H9 (cell line): Measurements from ENCODE around the gene ARHGEF16. TPM values are rescaled to one million over a fixed set of nuclear protein-coding genes. Genes with fewer than 3 reads are reported as not detected.

Experiments
- DNase-seq: peaks from one replicate; pipeline ENCODE4 v3.0.0-alpha.2; 2017
- H2AFZ ChIP-seq: one replicate; pipeline ENCODE4 v1.6.1; 2013; ENCODE audit warnings: mild to moderate bottlenecking, low read length, control low read depth, moderate library complexity
- H2AK5ac ChIP-seq: 2 replicates; pipeline ENCODE4 v1.6.1; 2013; ENCODE audit warnings: low read length, control low read depth, mixed read lengths; ENCODE audit not compliant: insufficient read length
- H2BK120ac ChIP-seq: one replicate; pipeline ENCODE4 v1.6.1; 2013; ENCODE audit warnings: low read depth, mild to moderate bottlenecking, low read length, control low read depth, inconsistent platforms; ENCODE audit not compliant: poor library complexity, severe bottlenecking
- H2BK12ac ChIP-seq: 2 replicates; pipeline ENCODE4 v1.6.1; 2013; ENCODE audit warnings: low read length, control low read depth, mixed read lengths, low read depth; ENCODE audit not compliant: insufficient read length
- H2BK15ac ChIP-seq: 2 replicates; pipeline ENCODE4 v1.6.1; 2013; ENCODE audit warnings: low read depth, low read length, control low read depth
- H2BK20ac ChIP-seq: one replicate; pipeline ENCODE4 v1.6.1; 2013; ENCODE audit warnings: low read depth, mild to moderate bottlenecking, low read length, control low read depth, inconsistent platforms; ENCODE audit not compliant: poor library complexity, severe bottlenecking
- H2BK5ac ChIP-seq: 2 replicates; pipeline ENCODE4 v1.6.1; 2013; ENCODE audit warnings: low read length, control low read depth, mixed read lengths; ENCODE audit not compliant: insufficient read length
- H3K14ac ChIP-seq: 2 replicates; pipeline ENCODE4 v1.6.1; 2013; ENCODE audit warnings: low read length, control low read depth; ENCODE audit not compliant: insufficient read depth
- H3K18ac ChIP-seq: 2 replicates; pipeline ENCODE4 v1.6.1; 2013; ENCODE audit warnings: low read depth, mild to moderate bottlenecking, mixed read lengths, low read length, control low read depth; ENCODE audit not compliant: insufficient read length
- H3K23ac ChIP-seq: 2 replicates; pipeline ENCODE4 v1.6.1; 2013; ENCODE audit warnings: low read length, control low read depth, mixed read lengths, low read depth; ENCODE audit not compliant: insufficient read length
- H3K23me2 ChIP-seq: 2 replicates; pipeline ENCODE4 v1.6.1; 2013; ENCODE audit warnings: low read depth, mild to moderate bottlenecking, mixed read lengths, low read length, control low read depth; ENCODE audit not compliant: insufficient read length, poor library complexity, severe bottlenecking
- H3K27ac ChIP-seq: 2 replicates; pipeline ENCODE4 v1.5.1; 2013; ENCODE audit warnings: low read length, control low read depth, mixed read lengths, low read depth; ENCODE audit not compliant: insufficient read length
- H3K27me3 ChIP-seq: 2 replicates; pipeline ENCODE4 v1.6.1; 2013; ENCODE audit warnings: low read length, control low read depth, inconsistent platforms; ENCODE audit not compliant: insufficient read depth
- H3K4ac ChIP-seq: 2 replicates; pipeline ENCODE4 v1.6.1; 2013; ENCODE audit warnings: low read depth, mild to moderate bottlenecking, control low read depth, inconsistent platforms, low read length, moderate library complexity
- H3K4me1 ChIP-seq: 2 replicates; pipeline ENCODE4 v1.6.1; 2013; ENCODE audit warnings: low read length, control low read depth, inconsistent platforms; ENCODE audit not compliant: insufficient read depth
- H3K4me2 ChIP-seq: 2 replicates; pipeline ENCODE4 v1.6.1; 2013; ENCODE audit warnings: low read length, control low read depth, mixed read lengths; ENCODE audit not compliant: insufficient read length, insufficient read depth
- H3K56ac ChIP-seq: 2 replicates; pipeline ENCODE4 v1.6.1; 2013; ENCODE audit warnings: low read depth, mild to moderate bottlenecking, mixed read lengths, low read length, control low read depth; ENCODE audit not compliant: insufficient read length
- H3K79me1 ChIP-seq: 2 replicates; pipeline ENCODE4 v1.6.1; 2013; ENCODE audit warnings: low read depth, mild to moderate bottlenecking, moderate library complexity, low read length, control low read depth, inconsistent platforms; ENCODE audit not compliant: insufficient read depth, poor library complexity, severe bottlenecking
- H3K79me2 ChIP-seq: 2 replicates; pipeline ENCODE4 v1.6.1; 2013; ENCODE audit warnings: low read length, control low read depth, inconsistent platforms; ENCODE audit not compliant: insufficient read depth
- H3K9ac ChIP-seq: 2 replicates; pipeline ENCODE4 v1.6.1; 2013; ENCODE audit warnings: low read length, control low read depth, mixed read lengths; ENCODE audit not compliant: insufficient read length; ENCODE audit errors: extremely low read depth
- H3K9me3 ChIP-seq: one replicate; pipeline ENCODE4 v1.6.1; 2013; ENCODE audit warnings: low read depth, low read length, inconsistent platforms; ENCODE audit not compliant: control insufficient read depth
- H3T11ph ChIP-seq: one replicate; pipeline ENCODE4 v1.6.1; 2013; ENCODE audit warnings: mild to moderate bottlenecking, low read length, control low read depth, inconsistent platforms
- H4K20me1 ChIP-seq: one replicate; pipeline ENCODE4 v1.6.1; 2013; ENCODE audit not compliant: control insufficient read depth, insufficient read length, insufficient read depth
- H4K5ac ChIP-seq: 2 replicates; pipeline ENCODE4 v1.6.1; 2013; ENCODE audit warnings: low read depth, mild to moderate bottlenecking, mixed read lengths, low read length, control low read depth; ENCODE audit not compliant: insufficient read length
- H4K8ac ChIP-seq: replicated peaks from 2 replicates; pipeline ENCODE4 v1.6.1; 2013; ENCODE audit warnings: low read length, control low read depth, mixed read lengths, low read depth; ENCODE audit not compliant: insufficient read length
- H4K91ac ChIP-seq: 2 replicates; pipeline ENCODE4 v1.6.1; 2013; ENCODE audit warnings: low read depth, mild to moderate bottlenecking, moderate library complexity, mixed read lengths, low read length, control low read depth; ENCODE audit not compliant: insufficient read length
- H3K27ac Mint-ChIP-seq, 3 experiments: 2 replicates in 2 of 3; 3 replicates in 1 of 3; pipeline ENCODE4 v1.8.0; 2020 to 2021; ENCODE audit warnings: mixed read lengths in 3 of 3, mild to moderate bottlenecking in 1 of 3, moderate library complexity in 1 of 3
- H3K27me3 Mint-ChIP-seq: 2 replicates; pipeline ENCODE4 v1.8.0; 2021; ENCODE audit warnings: low read depth, mild to moderate bottlenecking, moderate library complexity, mixed read lengths
- H3K36me3 Mint-ChIP-seq, 3 experiments: 2 replicates in 2 of 3; 3 replicates in 1 of 3; pipeline ENCODE4 v1.8.0; 2020 to 2021; ENCODE audit warnings: low read depth in 3 of 3, mixed read lengths in 3 of 3; ENCODE audit not compliant: insufficient read depth in 1 of 3
- H3K4me1 Mint-ChIP-seq, 2 experiments: 2 replicates each; pipeline ENCODE4 v1.8.0; 2020; ENCODE audit warnings: mixed read lengths in 2 of 2
- H3K4me3 Mint-ChIP-seq, 2 experiments: 2 replicates in 1 of 2; 3 replicates in 1 of 2; pipeline ENCODE4 v1.8.0; 2020 to 2021; ENCODE audit warnings: mild to moderate bottlenecking in 2 of 2, mixed read lengths in 2 of 2, moderate library complexity in 1 of 2
- H3K9me3 Mint-ChIP-seq, 2 experiments: 2 replicates in 1 of 2; 3 replicates in 1 of 2; pipeline ENCODE4 v1.8.0; 2020; ENCODE audit warnings: mild to moderate bottlenecking in 2 of 2, mixed read lengths in 2 of 2, moderate library complexity in 1 of 2
- CTCF ChIP-seq: fragments of 200-600 bp; sonication (generic); conservative IDR thresholded peaks from 3 replicates; pipeline ENCODE4 v1.8.0; 2021; ENCODE audit warnings: antibody characterized with exemption, mild to moderate bottlenecking
- WGBS: extraction: QIAGEN DNeasy Blood & Tissue Kit; methylation state at CpG from one replicate; pipeline ENCODE4 v1.1.7; 2013; ENCODE audit warnings: missing lambda C conversion rate, low lambda C conversion rate, mixed read lengths; ENCODE audit not compliant: insufficient read length; ENCODE audit errors: extremely low coverage; 5-methylcytosine and 5-hydroxymethylcytosine counted together
- long read RNA-seq: library from polyadenylated mRNA; unstranded; transcript quantifications from one replicate; pipeline ENCODE4 v2.0.0, GENCODE V29; 2020
- total RNA-seq: library from RNA; stranded (reverse); gene quantifications from 2 replicates; pipeline ENCODE4 v1.2.1, GENCODE V29; 2021

Gene ARHGEF16
- total RNA-seq = 48.1 and 48.5 TPM in 2 replicates
- long read RNA-seq, transcript ARHGEF16-203 (15 exons, 3,061 nt) = major isoform, 366 of 689 reads
- long read RNA-seq, partial matches to known transcripts = 20 of 689 reads
- long read RNA-seq, other reads (novel, unspliced or antisense) = 301 of 689 reads

DNA sequence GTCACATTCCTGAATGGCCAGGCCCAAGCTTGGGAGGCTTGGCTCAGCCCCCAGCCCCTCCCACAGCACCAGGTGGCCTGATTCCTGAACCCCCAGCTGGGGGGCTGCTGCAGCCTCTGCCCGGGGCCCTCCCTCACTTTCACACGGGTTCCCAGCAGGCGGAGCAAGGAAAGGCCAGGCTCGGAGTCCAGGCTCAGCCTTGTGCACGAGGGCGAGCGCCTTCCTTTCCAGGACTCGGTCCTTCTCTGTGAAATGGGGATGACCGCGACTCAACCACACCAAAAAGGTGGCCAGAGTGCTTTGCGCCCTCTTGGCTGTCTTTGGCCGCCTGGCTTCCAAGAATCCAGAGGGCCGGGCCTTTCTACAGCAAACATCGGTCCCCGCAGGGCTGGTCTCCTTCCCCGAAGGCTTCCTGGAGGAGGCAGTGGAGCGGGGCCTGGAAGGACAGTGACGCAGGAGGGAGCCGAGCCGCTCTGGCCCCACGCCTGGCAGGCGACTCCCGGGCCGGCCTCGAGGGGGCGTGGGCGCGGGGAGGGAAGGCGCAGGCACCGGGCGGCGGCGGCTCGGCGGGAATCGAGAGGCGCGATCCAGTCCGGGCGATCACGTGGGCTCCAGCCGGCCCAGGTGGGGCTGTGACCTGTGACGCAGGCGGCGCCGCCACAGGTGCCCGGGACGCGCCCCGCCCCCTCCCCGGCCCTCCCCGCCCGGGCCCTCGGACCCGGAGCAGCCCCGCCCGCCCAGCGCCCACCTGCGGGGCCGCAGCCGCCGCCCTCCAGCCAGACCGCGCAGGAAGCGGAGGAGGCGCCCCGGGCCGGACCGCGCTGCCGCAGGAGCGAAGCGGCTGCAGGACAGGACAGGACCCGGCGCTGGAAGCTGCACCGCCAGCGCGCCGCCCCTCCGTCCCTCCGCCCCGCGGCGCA lies at the start of gene ARHGEF16:
TSS of gene ARHGEF16 (plus strand) at position 775 of the 920 bp plus-strand sequence. CDS start 8,420 bp downstream, outside the sequence.
- Histone ChIP-seq H2AK5ac (no peak within 1 kb of the TSS), H4K20me1 (no peaks in the 10 kb centered on the region), H3K23ac (no peak within 1 kb of the TSS), H3K79me1 (peaks cover 7% of the 10 kb centered on the region), H3K23me2 (peaks cover 3% of the 10 kb centered on the region), H4K5ac (no peak within 1 kb of the TSS), H3K14ac (peak within 1 kb of the TSS; percentile 59), H4K91ac (no peak within 1 kb of the TSS), H3K27ac (no peak within 1 kb of the TSS), H2BK120ac (peak within 1 kb of the TSS; percentile 63), H3K56ac (no peak within 1 kb of the TSS), H2BK15ac (no peak within 1 kb of the TSS), H3K4me2 (peak within 1 kb of the TSS; percentile 38), H4K8ac (no peak within 1 kb of the TSS), H2AFZ (no peak within 1 kb of the TSS), H3K4ac (no peak within 1 kb of the TSS), H3K27me3 (no peaks in the 10 kb centered on the region), H3K4me1 (no peaks in the 10 kb centered on the region), H3K9me3 (no peaks in the 10 kb centered on the region), H2BK5ac (no peak within 1 kb of the TSS), H3K18ac (peak within 1 kb of the TSS; percentile 85), H3T11ph (no peak within 1 kb of the TSS), H3K79me2 (no peaks in the 10 kb centered on the region; the same call in 1 of the 2 replicates), H2BK20ac (no peak within 1 kb of the TSS), H2BK12ac (no peak within 1 kb of the TSS), H3K9ac (no peak within 1 kb of the TSS)
- TF ChIP-seq CTCF = peak; percentile 67
- H3K36me3 Mint-ChIP-seq = peaks cover 0 to 15% (median 14%) of the 10 kb centered on the region in 3 experiments; a peak in 4 of 7 replicates
- peaks cover 0 to 4% of the 10 kb centered on the region in 2 experiments; a peak in 2 of 5 replicates for H3K9me3 Mint-ChIP-seq
- H3K27ac Mint-ChIP-seq = peak within 1 kb of the TSS; percentile 87 to 95 (median 91); a peak in 5 of 7 replicates
- peak; percentile 95 for DNase-seq
- peaks cover 9% of the 10 kb centered on the region for H3K27me3 Mint-ChIP-seq
- peak within 1 kb of the TSS; percentile 81 to 84 for H3K4me3 Mint-ChIP-seq
- H3K4me1 Mint-ChIP-seq = peaks cover 9 to 27% of the 10 kb centered on the region in 2 experiments
- WGBS = no CpG with 5 or more reads among the region's 84 CpGs
